ENCODE results near the gene ZNF385C.

Gene ZNF385C

GRCh38 chr17:42077755-42078154, 20.5 kb downstream of the ZNF385C start:
- no peak for DNase-seq (ENCODE audit: low spot score)

- DNase-seq (ENCODE audit: low spot score), result no peak
Measured at GRCh38 chr17:42076797-42077559, 21.3 kb downstream of the ZNF385C start.

GRCh38 chr17:42075789-42076188, 22.5 kb downstream of the ZNF385C start:
- DNase-seq (ENCODE audit: low spot score), result no peak

GRCh38 chr17:42072323-42073187, 25.7 kb downstream of the ZNF385C start:
- no peak for DNase-seq (ENCODE audit: low spot score)

- DNase-seq (ENCODE audit: low spot score), result no peak
Measured at GRCh38 chr17:42071810-42072209, 26.5 kb downstream of the ZNF385C start.

GRCh38 chr17:42068979-42069378, 29.3 kb downstream of the ZNF385C start:
- DNase-seq (ENCODE audit: low spot score), result no peak

- DNase-seq (ENCODE audit: low spot score), result peak; percentile 14
Measured at GRCh38 chr17:42067371-42068091, 30.7 kb downstream of the ZNF385C start.

GRCh38 chr17:42065201-42065600, 33.1 kb downstream of the ZNF385C start:
- no peak for DNase-seq (ENCODE audit: low spot score)

GRCh38 chr17:42062681-42063080, 35.6 kb downstream of the ZNF385C start:
- DNase-seq (ENCODE audit: low spot score), result no peak

- no peak for DNase-seq (ENCODE audit: low spot score)
Measured at GRCh38 chr17:42061646-42062487, 36.4 kb downstream of the ZNF385C start.

- no peak for DNase-seq (ENCODE audit: low spot score)
Measured at GRCh38 chr17:42060231-42060630, 38.0 kb downstream of the ZNF385C start.

- no peak for DNase-seq (ENCODE audit: low spot score)
Measured at GRCh38 chr17:42059815-42060214, 38.5 kb downstream of the ZNF385C start.

- no peak for DNase-seq (ENCODE audit: low spot score)
Measured at GRCh38 chr17:42058063-42058462, 40.2 kb downstream of the ZNF385C start.

GRCh38 chr17:42056635-42057034, 41.6 kb downstream of the ZNF385C start:
- no peak for DNase-seq (ENCODE audit: low spot score)

GRCh38 chr17:42055496-42055895, 42.8 kb downstream of the ZNF385C start:
- DNase-seq (ENCODE audit: low spot score), result no peak

GRCh38 chr17:42055027-42055426, 43.2 kb downstream of the ZNF385C start:
- no peak for DNase-seq (ENCODE audit: low spot score)

- no peak for DNase-seq (ENCODE audit: low spot score)
Measured at GRCh38 chr17:42053731-42054500, 44.4 kb downstream of the ZNF385C start.

- no peak for DNase-seq (ENCODE audit: low spot score)
Measured at GRCh38 chr17:42052346-42052877, 45.9 kb downstream of the ZNF385C start.

- DNase-seq (ENCODE audit: low spot score), result no peak
Measured at GRCh38 chr17:42051645-42052044, 46.6 kb downstream of the ZNF385C start.

- DNase-seq (ENCODE audit: low spot score), result no peak
Measured at GRCh38 chr17:42051013-42051400, 47.3 kb downstream of the ZNF385C start.

All from putamen (tissue), 1 donor.